AG10803 (cell line): ENCODE measurements around the gene FAM110D.

ENCODE experiments used
- DNase-seq: peaks from one replicate; pipeline ENCODE4 v3.0.0; 2010; ENCODE audit warnings: low read depth
- H3K4me3 ChIP-seq: 2 replicates; pipeline ENCODE4 v1.5.1; 2011; ENCODE audit warnings: mild to moderate bottlenecking, low read length, control low read depth
- TF ChIP-seq, protein P1 (sequence below): conservative IDR thresholded peaks from 2 replicates; pipeline ENCODE4 v1.5.1; 2011; ENCODE audit warnings: mild to moderate bottlenecking, low read length, control low read depth, inconsistent platforms

Gene FAM110D

GRCh38 chr1:26203642-26204318 lies 44.9 kb downstream of the FAM110D start:
- TF ChIP-seq, protein P1, sequence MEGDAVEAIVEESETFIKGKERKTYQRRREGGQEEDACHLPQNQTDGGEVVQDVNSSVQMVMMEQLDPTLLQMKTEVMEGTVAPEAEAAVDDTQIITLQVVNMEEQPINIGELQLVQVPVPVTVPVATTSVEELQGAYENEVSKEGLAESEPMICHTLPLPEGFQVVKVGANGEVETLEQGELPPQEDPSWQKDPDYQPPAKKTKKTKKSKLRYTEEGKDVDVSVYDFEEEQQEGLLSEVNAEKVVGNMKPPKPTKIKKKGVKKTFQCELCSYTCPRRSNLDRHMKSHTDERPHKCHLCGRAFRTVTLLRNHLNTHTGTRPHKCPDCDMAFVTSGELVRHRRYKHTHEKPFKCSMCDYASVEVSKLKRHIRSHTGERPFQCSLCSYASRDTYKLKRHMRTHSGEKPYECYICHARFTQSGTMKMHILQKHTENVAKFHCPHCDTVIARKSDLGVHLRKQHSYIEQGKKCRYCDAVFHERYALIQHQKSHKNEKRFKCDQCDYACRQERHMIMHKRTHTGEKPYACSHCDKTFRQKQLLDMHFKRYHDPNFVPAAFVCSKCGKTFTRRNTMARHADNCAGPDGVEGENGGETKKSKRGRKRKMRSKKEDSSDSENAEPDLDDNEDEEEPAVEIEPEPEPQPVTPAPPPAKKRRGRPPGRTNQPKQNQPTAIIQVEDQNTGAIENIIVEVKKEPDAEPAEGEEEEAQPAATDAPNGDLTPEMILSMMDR: no peak
- no peak for DNase-seq
- H3K4me3 ChIP-seq: no peak overlapping the region

DNA sequence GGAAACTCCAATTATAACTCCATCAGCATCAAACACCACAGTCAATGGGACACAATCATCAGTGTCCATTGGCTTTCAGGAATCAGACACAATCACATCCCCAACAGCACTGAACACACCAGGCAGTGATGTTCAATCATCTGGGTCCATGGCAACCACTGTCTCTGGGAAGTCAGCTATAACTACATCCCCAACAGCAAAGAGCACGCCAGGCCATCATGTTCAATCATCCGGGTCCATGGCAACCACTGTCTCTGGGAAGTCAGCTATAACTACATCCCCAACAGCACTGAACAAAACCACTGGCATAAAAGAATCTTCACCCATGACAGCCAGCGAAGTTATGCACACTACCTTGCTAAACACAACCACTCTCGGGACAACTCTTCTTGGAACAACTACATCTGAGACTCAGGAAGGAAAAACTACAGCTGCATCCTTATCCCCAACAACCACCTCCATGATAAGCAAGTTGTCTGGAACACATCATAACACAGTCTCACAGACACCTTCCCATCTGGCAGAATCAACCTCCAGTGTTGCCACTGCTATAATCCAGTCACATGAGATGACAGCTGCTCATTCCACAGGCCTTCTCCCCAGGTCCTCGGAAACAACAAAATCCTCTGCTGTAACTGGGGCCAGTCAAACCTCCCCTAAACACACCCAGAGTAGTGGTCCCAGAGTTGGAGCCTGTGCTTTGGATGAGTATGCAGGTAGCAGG lies 51.4 kb downstream of the FAM110D start:
- DNase-seq: no peak
- no peak overlapping the region for H3K4me3 ChIP-seq
- TF ChIP-seq, protein P1: no peak

DNA sequence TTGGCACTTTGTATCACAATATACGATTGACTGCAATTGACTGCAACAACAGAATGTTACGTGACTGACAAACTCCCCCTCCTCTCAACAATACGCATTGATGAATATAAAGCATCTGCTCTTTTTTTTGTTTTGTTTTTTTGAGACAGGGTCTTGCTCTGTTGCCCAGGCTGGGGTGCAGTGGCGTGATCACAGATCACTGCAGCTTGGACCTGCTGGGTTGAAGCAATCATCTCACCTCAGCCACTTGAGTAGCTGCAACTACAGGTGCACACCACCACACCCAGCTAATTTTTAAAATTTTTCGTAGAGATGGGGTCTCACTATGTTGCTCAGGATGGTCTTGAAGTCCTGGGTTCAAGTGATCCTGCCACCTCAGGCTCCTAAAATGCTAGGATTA lies 53.8 kb downstream of the FAM110D start:
- DNase-seq: no peak
- TF ChIP-seq, protein P1: no peak
- H3K4me3 ChIP-seq: no peak overlapping the region

DNA sequence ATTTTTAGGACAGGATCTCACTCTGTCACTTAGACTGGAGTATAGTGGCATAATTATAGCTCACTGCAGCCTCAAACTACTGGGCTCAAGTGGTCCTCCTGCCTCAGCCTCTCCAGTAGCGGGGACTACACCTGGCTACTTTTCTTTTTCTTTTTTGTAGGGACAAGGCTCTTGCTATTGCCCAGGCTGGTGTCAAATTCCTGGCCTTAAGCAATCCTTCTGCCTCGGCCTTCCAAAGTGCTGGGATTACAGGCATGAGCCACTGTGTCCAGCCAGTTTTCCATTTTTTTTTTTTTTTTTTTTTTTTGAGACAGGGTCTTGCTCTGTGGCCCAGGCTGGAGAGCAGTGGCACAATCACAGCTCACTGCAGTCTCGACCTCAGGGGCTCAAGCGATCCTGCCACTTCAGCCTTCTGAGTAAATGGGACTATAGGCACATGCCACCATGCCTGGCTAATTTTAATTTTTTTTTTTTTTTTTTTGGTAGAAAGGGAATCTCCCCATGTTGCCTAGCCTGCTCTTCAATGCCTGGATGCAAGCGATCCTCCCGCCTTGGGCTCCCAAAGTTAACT lies 54.5 kb downstream of the FAM110D start:
- H3K4me3 ChIP-seq: no peak overlapping the region
- DNase-seq: no peak
- TF ChIP-seq, protein P1: no peak
